Measurements from ENCODE around the gene ELL.
A peak's percentile ranks its signal among the peaks of the same experiment; 100 is the strongest.
"Not testable (repeated sequence)": the region's sequence is repeated elsewhere in the genome, so short reads cannot be mapped to it uniquely, and the experiment has no call there.

ELL gene

GRCh38 chr19:18521692-18522123 lies at the start of gene ELL:
Gene ELL, minus strand, starts transcription at chr19:18522070. Its CDS starts 15 bp downstream, at chr19:18522055.
- DNase-seq (ENCODE audit: low read depth in 2 of 2): no peak

GRCh38 chr19:18568367-18568766 lies 46.5 kb upstream of the ELL start:
- no peak for DNase-seq (ENCODE audit: low read depth in 2 of 2)

GRCh38 chr19:18566953-18567352 lies 45.1 kb upstream of the ELL start:
- DNase-seq (ENCODE audit: low read depth in 2 of 2): no peak

GRCh38 chr19:18562086-18562485 lies 40.2 kb upstream of the ELL start:
- no peak for DNase-seq (ENCODE audit: low read depth in 2 of 2)

- DNase-seq (ENCODE audit: low read depth in 2 of 2): no peak
Observed at GRCh38 chr19:18559685-18560084, 37.8 kb upstream of the ELL start.

GRCh38 chr19:18558604-18559003 lies 36.7 kb upstream of the ELL start:
- no peak for DNase-seq (ENCODE audit: low read depth in 2 of 2)

- no peak for DNase-seq (ENCODE audit: low read depth in 2 of 2)
Observed at GRCh38 chr19:18558202-18558555, 36.3 kb upstream of the ELL start.

- DNase-seq (ENCODE audit: low read depth in 2 of 2): peak; percentile 97 to 98
Observed at GRCh38 chr19:18557411-18558201, 35.7 kb upstream of the ELL start, which contains the start of gene KXD1. Gene KXD1, plus strand, starts transcription at chr19:18557870. Its CDS starts 4,187 bp downstream, at chr19:18562057.

GRCh38 chr19:18551631-18552030 lies 29.8 kb upstream of the ELL start:
- no peak for DNase-seq (ENCODE audit: low read depth in 2 of 2)

- peak; percentile 61 to 62 for DNase-seq (ENCODE audit: low read depth in 2 of 2)
Observed at GRCh38 chr19:18543814-18544475, 22.1 kb upstream of the ELL start.

GRCh38 chr19:18542941-18543813 lies 21.3 kb upstream of the ELL start, which contains the start of gene FKBP8:
Gene FKBP8, minus strand, starts transcription at chr19:18543573. Its CDS starts 1,603 bp downstream, at chr19:18541970.
- DNase-seq (ENCODE audit: low read depth in 2 of 2): peak; percentile 91

- no peak for DNase-seq (ENCODE audit: low read depth in 2 of 2)
Observed at GRCh38 chr19:18541992-18542940, 20.4 kb upstream of the ELL start.

- DNase-seq (ENCODE audit: low read depth in 2 of 2): peak in 1 of 2 donors; percentile 25
Observed at GRCh38 chr19:18541258-18541991, 19.6 kb upstream of the ELL start.

GRCh38 chr19:18540200-18540599 lies 18.3 kb upstream of the ELL start:
- DNase-seq (ENCODE audit: low read depth in 2 of 2): not testable (repeated sequence)

GRCh38 chr19:18539372-18539771 lies 17.5 kb upstream of the ELL start:
- no peak for DNase-seq (ENCODE audit: low read depth in 2 of 2)

- DNase-seq (ENCODE audit: low read depth in 2 of 2): no peak
Observed at GRCh38 chr19:18538115-18538514, 16.2 kb upstream of the ELL start.

- no peak for DNase-seq (ENCODE audit: low read depth in 2 of 2)
Observed at GRCh38 chr19:18537431-18537830, 15.6 kb upstream of the ELL start.

- DNase-seq (ENCODE audit: low read depth in 2 of 2): no peak
Observed at GRCh38 chr19:18536475-18536874, 14.6 kb upstream of the ELL start.

GRCh38 chr19:18533058-18533457 lies 11.2 kb upstream of the ELL start:
- DNase-seq (ENCODE audit: low read depth in 2 of 2): no peak
